ENCODE data around the gene CADM2. TPM values are rescaled to one million over a fixed set of nuclear protein-coding genes. Genes with fewer than 3 reads are reported as not detected.

Gene CADM2
- total RNA-seq, 1 experiment from 2014 or later: 10.9 TPM

GRCh38 chr3:85592256-85592655, 633.5 kb downstream of the CADM2 start:
- Histone ChIP-seq H2AFZ (ENCODE audit: low read length) (no peak overlapping the region), H3T11ph (ENCODE audit: low read length) (no peak overlapping the region), H3K9me3 (ENCODE audit: control insufficient read depth, low read depth, low read length) (no peaks in the 10 kb centered on the region), H3K4ac (ENCODE audit: low read depth, low read length) (no peak overlapping the region), H3K23ac (ENCODE audit: insufficient read length, low read depth, low read length) (no peak overlapping the region), H3K56ac (ENCODE audit: insufficient read length, low read depth, low read length) (no peak overlapping the region), H3K79me2 (ENCODE audit: insufficient read depth, low read length) (no peaks in the 10 kb centered on the region), H2BK120ac (ENCODE audit: low read depth, low read length, poor library complexity, severe bottlenecking) (no peak overlapping the region), H3K14ac (ENCODE audit: insufficient read depth, low read length) (no peak overlapping the region), H3K4me2 (ENCODE audit: insufficient read depth, insufficient read length, low read length) (no peak overlapping the region), H4K20me1 (ENCODE audit: control insufficient read depth, insufficient read depth, insufficient read length) (no peaks in the 10 kb centered on the region), H2BK12ac (ENCODE audit: insufficient read length, low read depth, low read length) (no peak overlapping the region), H3K18ac (ENCODE audit: insufficient read length, low read depth, low read length) (no peak overlapping the region), H2BK15ac (ENCODE audit: low read depth, low read length) (no peak overlapping the region), H2BK20ac (ENCODE audit: low read depth, low read length, poor library complexity, severe bottlenecking) (no peak overlapping the region), H3K27me3 (ENCODE audit: insufficient read depth, low read length) (no peaks in the 10 kb centered on the region), H4K91ac (ENCODE audit: insufficient read length, low read depth, low read length) (no peak overlapping the region), H4K5ac (ENCODE audit: insufficient read length, low read depth, low read length) (no peak overlapping the region), H2AK5ac (ENCODE audit: insufficient read length, low read length) (no peak overlapping the region), H3K27ac (ENCODE audit: insufficient read length, low read depth, low read length) (no peak overlapping the region), H3K79me1 (ENCODE audit: insufficient read depth, low read depth, low read length, poor library complexity, severe bottlenecking) (no peaks in the 10 kb centered on the region), H3K23me2 (ENCODE audit: insufficient read length, low read depth, low read length, poor library complexity, severe bottlenecking) (no peaks in the 10 kb centered on the region), H3K4me1 (ENCODE audit: insufficient read depth, low read length) (no peaks in the 10 kb centered on the region), H3K9ac (ENCODE audit: extremely low read depth, insufficient read length, low read length) (no peak overlapping the region), H2BK5ac (ENCODE audit: insufficient read length, low read length) (no peak overlapping the region), H4K8ac (replicated peaks; ENCODE audit: insufficient read length, low read depth, low read length) (no peak overlapping the region)
- no peak for DNase-seq
- Mint-ChIP-seq H3K9me3 (no peaks in the 10 kb centered on the region), H3K27me3 (ENCODE audit: low read depth) (no peaks in the 10 kb centered on the region), H3K4me3 (no peak overlapping the region), H3K27ac (no peak overlapping the region), H3K4me1 (peaks cover 0 to 7% of the 10 kb centered on the region in 2 experiments; a peak in 2 of 4 replicates), H3K36me3 (ENCODE audit: insufficient read depth in 1 of 3, low read depth in 3 of 3) (no peaks in the 10 kb centered on the region)
- TF ChIP-seq CTCF (conservative IDR thresholded peaks at IDR 0.05): no peak
- no CpG with 5 or more reads among the region's 1 CpG for WGBS (ENCODE audit: extremely low coverage, insufficient read length, low lambda C conversion rate)

Measured in H9 (cell line).